Measurements from ENCODE around the gene TRIM38.

- TF ChIP-seq CTCF (IDR thresholded peaks at IDR 0.05), result peak; percentile 36 to 77 (median 51)
- TF ChIP-seq POLR2AphosphoS5 (IDR thresholded peaks at IDR 0.05), result no peak
These were observed 40.6 kb downstream of the TRIM38 start for GRCh38 chr6:26003102-26003694.

Measured in sigmoid colon (tissue), 4 donors.